Trophoblast cell (in vitro differentiated cells and primary cell): Measurements from ENCODE around the gene DGKH.

Experiments
- DNase-seq, 2 donors: peaks; one replicate each; pipeline ENCODE4 v3.0.0-alpha.2; 2016
- H2AFZ ChIP-seq: 2 replicates; pipeline ENCODE4 v1.6.1; 2013; ENCODE audit warnings: low read length, moderate library complexity, mild to moderate bottlenecking; ENCODE audit not compliant: insufficient read depth, poor library complexity
- H2AK5ac ChIP-seq: 2 replicates; pipeline ENCODE4 v1.6.1; 2013; ENCODE audit warnings: mild to moderate bottlenecking, low read length
- H2BK120ac ChIP-seq: 2 replicates; pipeline ENCODE4 v1.6.1; 2013; ENCODE audit warnings: low read length, mild to moderate bottlenecking, moderate library complexity; ENCODE audit not compliant: insufficient read depth, poor library complexity
- H2BK12ac ChIP-seq: 2 replicates; pipeline ENCODE4 v1.6.1; 2013; ENCODE audit warnings: mild to moderate bottlenecking, low read length, moderate library complexity
- H2BK5ac ChIP-seq: 2 replicates; pipeline ENCODE4 v1.6.1; 2013; ENCODE audit warnings: low read length, low read depth, moderate library complexity, mild to moderate bottlenecking; ENCODE audit not compliant: poor library complexity
- H3K14ac ChIP-seq: 2 replicates; pipeline ENCODE4 v1.6.1; 2013; ENCODE audit warnings: mild to moderate bottlenecking, low read length
- H3K18ac ChIP-seq: 2 replicates; pipeline ENCODE4 v1.6.1; 2013; ENCODE audit warnings: mild to moderate bottlenecking, low read length
- H3K23ac ChIP-seq: 2 replicates; pipeline ENCODE4 v1.6.1; 2013; ENCODE audit warnings: low read length
- H3K27ac ChIP-seq: 2 replicates; pipeline ENCODE4 v1.5.1; 2013; ENCODE audit warnings: low read depth, mild to moderate bottlenecking, inconsistent platforms, low read length, moderate library complexity
- H3K27me3 ChIP-seq: 2 replicates; pipeline ENCODE4 v1.6.1; 2013; ENCODE audit warnings: inconsistent platforms, mild to moderate bottlenecking, low read length, moderate library complexity; ENCODE audit not compliant: insufficient read depth
- H3K36me3 ChIP-seq, 2 experiments: 1 replicate in 1 of 2; 2 replicates in 1 of 2; pipeline ENCODE4 v1.6.1; 2013; ENCODE audit warnings: low read length in 2 of 2, mild to moderate bottlenecking in 2 of 2, moderate library complexity in 1 of 2; ENCODE audit not compliant: insufficient read depth in 2 of 2, control insufficient read depth in 1 of 2
- H3K4ac ChIP-seq: 2 replicates; pipeline ENCODE4 v1.6.1; 2013; ENCODE audit warnings: low read depth, mild to moderate bottlenecking, low read length, moderate library complexity
- H3K4me1 ChIP-seq, 2 experiments: 1 replicate in 1 of 2; 2 replicates in 1 of 2; pipeline ENCODE4 v1.6.1; 2013; ENCODE audit warnings: low read length in 2 of 2, mild to moderate bottlenecking in 2 of 2, moderate library complexity in 1 of 2; ENCODE audit not compliant: insufficient read depth in 2 of 2, control insufficient read depth in 1 of 2
- H3K4me2 ChIP-seq: 2 replicates; pipeline ENCODE4 v1.6.1; 2013; ENCODE audit warnings: inconsistent platforms, mild to moderate bottlenecking, low read length, moderate library complexity
- H3K4me3 ChIP-seq: 2 replicates; pipeline ENCODE4 v1.5.1; 2013; ENCODE audit warnings: mild to moderate bottlenecking, low read depth, low read length, inconsistent platforms
- H3K79me1 ChIP-seq: one replicate; pipeline ENCODE4 v1.6.1; 2013; ENCODE audit warnings: low read length
- H3K79me2 ChIP-seq: 2 replicates; pipeline ENCODE4 v1.6.1; 2013; ENCODE audit warnings: low read length, mild to moderate bottlenecking; ENCODE audit not compliant: control insufficient read depth, insufficient read depth, poor library complexity
- H3K9ac ChIP-seq: 2 replicates; pipeline ENCODE4 v1.6.1; 2013; ENCODE audit warnings: mild to moderate bottlenecking, low read length
- H3K9me3 ChIP-seq: 2 replicates; pipeline ENCODE4 v1.6.1; 2013; ENCODE audit warnings: low read depth, mild to moderate bottlenecking, control low read depth, inconsistent platforms, low read length; ENCODE audit not compliant: insufficient read depth
- H4K12ac ChIP-seq: 2 replicates; pipeline ENCODE4 v1.6.1; 2013; ENCODE audit warnings: low read depth, mild to moderate bottlenecking, low read length, moderate library complexity
- H4K8ac ChIP-seq: 2 replicates; pipeline ENCODE4 v1.6.1; 2013; ENCODE audit warnings: low read depth, mild to moderate bottlenecking, low read length, moderate library complexity
- H4K91ac ChIP-seq: one replicate; pipeline ENCODE4 v1.6.1; 2013; ENCODE audit warnings: low read depth, mild to moderate bottlenecking, low read length, moderate library complexity
- WGBS: extraction: QIAGEN DNeasy Blood & Tissue Kit; methylation state at CpG from one replicate; pipeline ENCODE4 v1.1.7; 2013; ENCODE audit warnings: missing lambda C conversion rate; ENCODE audit not compliant: insufficient read length, insufficient coverage; ENCODE audit errors: extremely low coverage; 5-methylcytosine and 5-hydroxymethylcytosine counted together

The DGKH gene

DNA sequence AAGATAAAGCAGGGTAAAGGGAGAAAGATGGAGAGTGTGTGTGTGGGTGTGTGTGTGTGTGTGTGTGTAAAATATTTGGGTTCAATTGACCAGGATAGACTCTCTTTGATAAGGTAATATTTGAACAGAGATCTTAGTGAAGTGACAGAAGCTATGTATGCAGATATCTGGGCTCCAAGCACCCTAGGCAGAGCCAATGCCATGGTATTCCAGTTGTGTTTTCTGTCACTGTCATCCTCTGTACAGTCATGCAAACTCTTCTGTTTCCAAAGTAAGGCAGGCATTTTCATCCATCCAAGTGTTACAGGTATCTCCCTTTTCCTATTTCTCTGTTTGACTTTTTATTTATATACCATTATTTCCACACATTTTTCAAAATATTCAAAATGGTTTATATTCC lies 13.5 kb downstream of the DGKH start:
- Histone ChIP-seq H4K12ac (no peak overlapping the region), H2AFZ (no peak overlapping the region), H3K4ac (no peak overlapping the region), H4K91ac (no peak overlapping the region), H3K36me3 (no peaks in the 10 kb centered on the region), H3K18ac (no peak overlapping the region), H3K14ac (no peak overlapping the region), H3K4me3 (no peak overlapping the region), H2BK120ac (no peak overlapping the region), H2AK5ac (no peak overlapping the region), H3K27ac (no peak overlapping the region), H3K27me3 (no peaks in the 10 kb centered on the region), H3K79me1 (no peaks in the 10 kb centered on the region), H3K23ac (no peak overlapping the region), H3K4me2 (no peak overlapping the region), H3K9ac (no peak overlapping the region), H3K9me3 (no peaks in the 10 kb centered on the region), H4K8ac (no peak overlapping the region), H2BK12ac (no peak overlapping the region), H3K4me1 (peaks cover 0 to 4% of the 10 kb centered on the region in 2 experiments), H2BK5ac (no peak overlapping the region), H3K79me2 (no peaks in the 10 kb centered on the region)
- no peak for DNase-seq

DNA sequence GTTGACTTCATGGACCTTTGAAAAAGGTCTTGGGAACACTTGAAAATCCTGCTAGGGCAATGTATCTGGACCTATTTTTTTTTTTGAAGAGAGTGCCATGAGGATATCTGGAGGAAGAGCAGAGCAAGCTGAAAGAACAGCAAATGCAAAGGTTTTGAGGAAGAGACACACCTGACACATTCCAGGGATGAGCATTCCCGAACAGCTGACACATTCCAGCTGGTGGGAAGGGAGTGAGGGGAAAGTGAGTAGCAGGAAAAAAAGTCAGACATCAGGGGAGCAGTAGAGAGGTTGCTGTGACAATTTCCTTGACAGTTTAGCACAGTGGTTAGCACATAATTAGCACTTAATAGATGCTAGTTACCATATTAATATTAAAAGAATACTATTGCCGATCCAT lies 14.7 kb downstream of the DGKH start:
- H3K9ac ChIP-seq = no peak overlapping the region
- H2AFZ ChIP-seq = no peak overlapping the region
- DNase-seq = no peak
- H3K79me1 ChIP-seq = no peaks in the 10 kb centered on the region
- H4K91ac ChIP-seq = no peak overlapping the region
- H3K27ac ChIP-seq = no peak overlapping the region
- H2AK5ac ChIP-seq = no peak overlapping the region
- no peaks in the 10 kb centered on the region for H3K36me3 ChIP-seq
- no peak overlapping the region for H3K18ac ChIP-seq
- no peak overlapping the region for H4K8ac ChIP-seq
- H3K79me2 ChIP-seq = no peaks in the 10 kb centered on the region
- H3K4me1 ChIP-seq = peaks cover 0 to 4% of the 10 kb centered on the region in 2 experiments
- no peak overlapping the region for H3K4ac ChIP-seq
- no peaks in the 10 kb centered on the region for H3K27me3 ChIP-seq
- WGBS = no CpG with 5 or more reads among the region's 2 CpGs
- no peak overlapping the region for H3K4me3 ChIP-seq
- H3K14ac ChIP-seq = no peak overlapping the region
- no peak overlapping the region for H2BK12ac ChIP-seq
- H3K9me3 ChIP-seq = no peaks in the 10 kb centered on the region
- H2BK120ac ChIP-seq = no peak overlapping the region
- H2BK5ac ChIP-seq = no peak overlapping the region
- H3K23ac ChIP-seq = no peak overlapping the region
- H3K4me2 ChIP-seq = no peak overlapping the region
- H4K12ac ChIP-seq = no peak overlapping the region

DNA sequence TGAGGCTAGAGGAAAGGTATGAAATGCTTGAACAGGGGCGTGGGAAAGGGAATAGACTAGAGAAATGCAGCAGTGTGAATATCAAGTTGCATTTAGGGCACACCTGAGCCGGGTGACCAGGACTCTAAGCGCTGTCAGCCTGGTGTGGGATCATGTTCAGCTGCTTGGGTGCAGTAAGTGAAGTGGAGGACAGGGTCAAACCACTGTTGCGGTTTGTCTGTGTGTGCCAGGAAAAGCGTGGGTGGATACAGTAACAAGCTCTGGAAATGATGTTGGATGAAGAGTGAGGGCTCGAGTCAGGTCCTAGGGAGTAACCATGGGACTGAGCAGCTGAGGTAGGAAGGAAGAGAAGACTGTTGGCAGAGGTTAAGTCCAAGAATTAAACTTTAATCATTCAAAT lies 15.8 kb downstream of the DGKH start:
- H3K36me3 ChIP-seq = no peaks in the 10 kb centered on the region
- H2AFZ ChIP-seq = no peak overlapping the region
- no peak for DNase-seq
- no peak overlapping the region for H3K9ac ChIP-seq
- H4K91ac ChIP-seq = no peak overlapping the region
- H3K18ac ChIP-seq = no peak overlapping the region
- H3K79me1 ChIP-seq = no peaks in the 10 kb centered on the region
- H3K9me3 ChIP-seq = no peaks in the 10 kb centered on the region
- H3K4ac ChIP-seq = no peak overlapping the region
- no peak overlapping the region for H3K23ac ChIP-seq
- H2BK5ac ChIP-seq = no peak overlapping the region
- H2BK120ac ChIP-seq = no peak overlapping the region
- H4K12ac ChIP-seq = no peak overlapping the region
- no peak overlapping the region for H2AK5ac ChIP-seq
- H4K8ac ChIP-seq = no peak overlapping the region
- H3K27me3 ChIP-seq = no peaks in the 10 kb centered on the region
- peaks cover 0 to 4% of the 10 kb centered on the region in 2 experiments for H3K4me1 ChIP-seq
- no peak overlapping the region for H3K4me3 ChIP-seq
- no peak overlapping the region for H3K4me2 ChIP-seq
- no peak overlapping the region for H2BK12ac ChIP-seq
- no CpG with 5 or more reads among the region's 6 CpGs for WGBS
- H3K79me2 ChIP-seq = no peaks in the 10 kb centered on the region
- H3K27ac ChIP-seq = no peak overlapping the region
- no peak overlapping the region for H3K14ac ChIP-seq

DNA sequence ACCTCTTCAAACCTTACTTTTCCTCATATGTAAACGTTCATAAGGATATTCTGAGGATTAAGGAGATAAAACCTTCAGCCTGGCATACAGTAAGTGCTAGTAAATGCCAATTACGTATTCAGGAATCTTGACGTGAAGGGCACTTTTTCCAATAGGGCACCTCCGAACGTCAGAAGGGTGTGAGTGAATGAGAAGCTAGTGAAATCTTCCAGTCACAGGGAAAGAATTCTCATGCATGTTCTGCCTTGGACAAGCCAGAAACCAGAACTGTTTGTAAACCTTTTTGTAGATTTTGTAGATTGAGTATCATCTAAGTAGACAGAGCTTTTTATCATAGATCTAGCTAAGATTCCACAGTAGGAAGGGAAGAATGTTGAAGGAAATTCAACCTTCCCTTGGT lies 16.5 kb downstream of the DGKH start:
- Histone ChIP-seq H3K9ac (no peak overlapping the region), H4K8ac (no peak overlapping the region), H2BK120ac (no peak overlapping the region), H3K18ac (no peak overlapping the region), H3K14ac (no peak overlapping the region), H3K9me3 (no peaks in the 10 kb centered on the region), H3K4me1 (peaks cover 0 to 4% of the 10 kb centered on the region in 2 experiments), H3K23ac (no peak overlapping the region), H3K27me3 (no peaks in the 10 kb centered on the region), H3K4me3 (no peak overlapping the region), H2AK5ac (no peak overlapping the region), H3K4me2 (no peak overlapping the region), H4K91ac (no peak overlapping the region), H3K4ac (no peak overlapping the region), H2BK12ac (no peak overlapping the region), H2AFZ (no peak overlapping the region), H3K79me1 (no peaks in the 10 kb centered on the region), H3K79me2 (no peaks in the 10 kb centered on the region), H2BK5ac (no peak overlapping the region), H3K27ac (no peak overlapping the region), H3K36me3 (no peaks in the 10 kb centered on the region), H4K12ac (no peak overlapping the region)
- DNase-seq = peak; percentile 33 to 84
- no CpG with 5 or more reads among the region's 5 CpGs for WGBS
